Fibroblast of skin of left biceps (primary cell): Measurements from ENCODE around the gene FASN.
"Not testable (repeated sequence)": the region's sequence is repeated elsewhere in the genome, so short reads cannot be mapped to it uniquely, and the experiment has no call there.

Experiments
- DNase-seq, 2 experiments: peaks; one replicate each; pipeline ENCODE4 v3.0.0-alpha.2; 2013; ENCODE audit warnings: low read depth in 2 of 2

FASN gene

DNA sequence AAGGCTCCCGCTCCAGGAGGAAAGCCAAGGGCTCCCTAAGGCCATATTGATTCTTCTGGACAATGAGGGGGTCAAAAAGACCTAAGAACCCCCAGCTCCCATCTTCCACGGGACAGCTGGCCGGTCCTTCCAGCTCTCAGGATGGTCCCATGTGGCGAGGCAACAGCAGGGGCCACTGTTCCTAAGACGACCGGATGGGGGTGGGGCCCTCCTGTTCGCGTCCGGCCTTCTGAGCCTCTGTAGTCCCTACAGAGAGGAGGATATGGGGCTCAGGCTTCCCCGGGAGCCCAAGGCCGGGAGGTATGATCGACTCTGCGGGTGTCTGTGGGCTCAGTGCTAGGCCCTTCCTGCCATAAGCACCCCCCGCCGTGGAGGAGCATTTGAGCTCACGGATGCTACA is 54.5 kb downstream of the FASN start:
- DNase-seq, result no peak

DNA sequence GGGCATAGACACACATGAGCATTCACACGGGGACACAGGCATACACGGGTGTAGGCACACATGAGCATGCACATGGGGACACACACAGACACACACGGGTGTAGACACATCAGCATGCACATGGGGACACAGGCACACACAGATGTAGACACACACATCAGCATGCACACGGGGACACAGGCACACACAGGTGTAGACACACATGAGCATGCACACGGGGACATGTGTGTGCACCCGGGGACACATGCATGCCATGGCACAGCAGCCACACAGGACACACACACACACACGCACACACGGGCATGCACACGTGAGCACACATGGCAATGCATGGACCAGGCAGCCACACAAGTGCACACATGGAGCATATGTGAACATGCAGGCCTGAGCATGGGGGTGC is 55.4 kb downstream of the FASN start:
- DNase-seq, result no peak

DNA sequence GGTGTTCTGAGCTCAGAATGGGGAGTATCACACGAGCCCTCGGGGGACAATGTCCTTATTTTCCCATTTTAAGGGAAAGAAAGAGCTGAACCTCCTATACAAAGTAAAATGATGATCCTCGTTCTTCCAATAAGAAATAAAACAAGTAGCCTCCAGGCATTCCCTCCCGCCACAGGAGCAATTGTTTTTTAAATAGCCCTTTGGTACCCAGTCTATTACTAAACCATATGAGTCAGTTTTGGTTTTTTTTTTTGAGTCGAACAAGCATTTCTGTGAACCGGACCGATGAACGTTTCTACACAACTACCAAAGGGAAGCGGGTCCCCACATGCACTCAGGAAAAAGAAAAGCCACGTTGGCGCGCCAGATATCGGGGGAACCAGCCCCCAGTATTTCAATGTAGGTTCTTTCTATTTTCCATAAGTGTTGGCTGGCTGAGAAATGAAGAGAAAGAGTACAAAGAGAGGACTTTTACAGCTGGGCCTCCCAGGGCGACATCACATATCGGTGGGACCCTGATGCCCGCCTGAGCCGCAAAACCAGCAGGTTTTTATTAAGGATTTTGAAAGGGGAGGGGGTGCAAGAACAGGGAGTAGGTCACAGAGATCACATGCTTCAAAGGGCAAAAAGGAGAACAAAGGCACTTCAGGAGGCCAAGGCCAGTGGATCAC is 56.8 kb downstream of the FASN start:
- no peak for DNase-seq

DNA sequence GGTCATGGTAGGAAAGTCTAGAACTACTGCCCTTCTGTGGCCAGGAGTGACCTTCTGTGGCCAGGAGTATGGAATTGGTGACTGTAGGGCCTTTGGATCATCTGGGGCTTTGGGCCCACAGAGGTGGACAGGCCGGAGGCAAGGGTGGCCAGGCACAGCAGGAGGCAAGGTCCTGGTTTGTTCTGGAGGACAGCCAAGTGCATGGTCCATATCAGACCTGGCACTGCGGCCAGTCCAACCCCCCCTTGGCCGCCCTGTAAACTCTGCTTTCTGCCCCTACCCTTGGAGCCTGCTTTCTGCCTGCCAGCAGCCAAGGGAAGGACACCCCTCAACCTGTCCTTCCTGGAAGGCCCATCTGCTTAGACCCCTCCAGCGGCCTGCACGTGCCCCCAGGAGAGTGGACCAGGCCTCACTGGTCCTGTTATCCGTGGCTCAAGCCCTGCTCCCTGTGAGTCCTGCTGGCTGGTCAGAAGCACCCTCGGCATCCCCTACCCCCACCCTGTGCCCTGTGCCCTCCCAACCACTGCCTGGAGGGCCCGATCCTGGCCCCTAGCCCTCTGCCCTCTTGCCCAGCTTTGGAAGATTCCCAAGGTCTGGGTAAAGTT is 58.2 kb downstream of the FASN start:
- no peak for DNase-seq

DNA sequence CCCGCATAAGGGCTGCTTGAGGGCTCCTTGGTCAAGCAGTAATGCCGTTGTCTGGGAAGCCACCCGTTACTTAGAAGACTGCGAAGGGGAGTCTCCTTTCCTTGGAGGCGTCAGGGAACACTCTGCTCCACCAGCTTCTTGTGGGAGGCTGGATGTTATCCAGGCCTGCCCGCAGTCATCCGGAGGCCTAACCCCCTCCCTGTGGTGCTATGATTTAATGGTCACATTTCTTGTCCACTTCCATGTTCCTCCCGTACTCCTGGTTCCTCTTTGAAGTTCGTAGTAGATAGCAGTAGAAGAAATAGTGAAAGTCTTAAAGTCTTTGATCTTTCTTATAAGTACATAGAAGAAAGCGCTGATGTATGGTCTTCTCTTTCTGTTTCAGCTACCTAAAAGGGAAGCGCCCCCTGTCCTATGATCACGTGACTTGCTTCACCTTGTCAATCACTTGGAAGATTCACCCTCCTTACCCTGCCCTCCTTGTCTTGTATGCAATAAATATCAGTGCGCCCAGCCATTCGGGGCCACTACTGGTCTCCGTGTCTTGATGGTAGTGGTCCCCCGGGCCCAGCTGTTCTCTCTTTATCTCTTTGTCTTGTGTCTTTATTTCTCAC is 59.1 kb downstream of the FASN start:
- not testable (repeated sequence) for DNase-seq

DNA sequence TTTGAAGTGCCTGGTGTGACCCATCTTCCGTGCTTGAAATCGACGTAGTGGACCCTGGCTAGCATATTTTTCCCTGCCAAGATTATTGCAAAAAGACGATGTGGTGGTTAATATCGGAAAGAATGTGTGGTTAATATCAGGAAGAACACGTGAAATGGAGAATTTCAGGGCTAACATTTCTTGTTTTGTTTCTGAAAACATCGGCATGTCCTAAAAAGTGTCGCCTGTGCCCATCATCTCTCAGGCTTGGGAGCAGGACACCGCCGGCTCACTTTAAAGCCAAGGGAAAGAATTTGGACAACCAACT is 60.2 kb downstream of the FASN start:
- no peak for DNase-seq

DNA sequence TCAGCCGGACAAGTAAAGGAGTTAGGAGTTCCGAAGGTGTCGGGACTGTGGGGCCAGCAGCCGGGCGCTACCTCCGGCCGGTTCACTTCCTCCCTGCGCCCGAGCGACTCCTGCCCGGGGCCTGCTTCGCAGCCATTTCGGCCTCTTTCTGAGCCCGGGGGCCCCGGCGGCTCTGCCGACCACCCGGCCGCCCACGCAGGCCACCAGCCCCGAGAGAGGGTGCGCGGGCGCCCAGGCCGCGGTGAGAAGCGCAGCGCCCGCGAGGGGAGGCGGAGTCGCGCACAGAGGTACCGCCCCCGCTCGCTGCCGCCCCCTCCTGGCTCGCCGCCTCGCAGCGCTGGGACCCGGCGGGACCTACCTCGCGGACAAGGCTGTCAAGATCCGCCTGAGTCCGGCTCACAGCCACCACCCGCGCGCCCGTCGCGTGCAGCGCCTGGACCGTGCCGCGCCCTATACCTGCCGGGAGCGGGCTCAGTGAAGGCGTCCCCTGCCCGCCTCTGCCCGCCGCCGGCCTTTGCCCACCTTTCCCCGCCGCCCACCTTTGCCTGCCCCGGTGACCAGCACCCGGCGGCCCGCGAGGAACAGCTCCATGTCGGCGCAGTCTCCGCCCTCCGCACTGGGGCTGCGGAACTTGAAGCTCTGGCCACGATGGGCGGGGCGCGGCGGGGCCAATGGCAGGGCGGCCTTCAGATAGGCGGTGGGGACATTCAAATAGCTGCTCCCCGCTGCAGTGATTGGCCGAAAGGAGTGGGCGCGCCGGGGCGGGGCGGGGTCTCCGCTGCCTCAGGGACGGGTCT is 60.7 kb downstream of the FASN start, which contains the start of gene DCXR:
Gene DCXR (minus strand): TSS at position 606 of the 797 bp plus-strand sequence. CDS start 15 bp downstream, at position 591.
- peak; percentile 78 to 83 for DNase-seq

DNA sequence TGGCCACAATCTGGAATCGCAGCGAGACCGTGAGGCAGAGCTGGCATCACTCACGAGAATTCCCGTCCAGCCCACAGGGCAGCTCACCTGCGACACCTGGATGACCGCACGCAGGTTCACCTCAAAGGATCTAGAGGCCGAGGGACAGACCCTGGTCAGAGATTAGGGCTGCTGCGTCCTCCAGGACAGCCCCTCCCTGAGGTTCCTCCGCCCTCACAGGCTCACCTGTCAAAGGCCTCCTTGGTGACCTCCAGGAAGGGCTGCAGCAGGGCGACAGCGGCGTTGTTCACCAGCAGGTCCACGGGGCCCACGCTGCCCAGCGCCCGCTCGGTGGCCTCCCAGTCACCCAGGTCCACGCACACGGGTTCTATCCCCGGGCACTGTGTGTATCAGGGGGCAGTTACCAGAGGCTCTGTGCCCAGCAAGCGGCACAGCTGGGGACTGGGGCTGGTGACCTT is 61.4 kb downstream of the FASN start:
- no peak for DNase-seq

DNA sequence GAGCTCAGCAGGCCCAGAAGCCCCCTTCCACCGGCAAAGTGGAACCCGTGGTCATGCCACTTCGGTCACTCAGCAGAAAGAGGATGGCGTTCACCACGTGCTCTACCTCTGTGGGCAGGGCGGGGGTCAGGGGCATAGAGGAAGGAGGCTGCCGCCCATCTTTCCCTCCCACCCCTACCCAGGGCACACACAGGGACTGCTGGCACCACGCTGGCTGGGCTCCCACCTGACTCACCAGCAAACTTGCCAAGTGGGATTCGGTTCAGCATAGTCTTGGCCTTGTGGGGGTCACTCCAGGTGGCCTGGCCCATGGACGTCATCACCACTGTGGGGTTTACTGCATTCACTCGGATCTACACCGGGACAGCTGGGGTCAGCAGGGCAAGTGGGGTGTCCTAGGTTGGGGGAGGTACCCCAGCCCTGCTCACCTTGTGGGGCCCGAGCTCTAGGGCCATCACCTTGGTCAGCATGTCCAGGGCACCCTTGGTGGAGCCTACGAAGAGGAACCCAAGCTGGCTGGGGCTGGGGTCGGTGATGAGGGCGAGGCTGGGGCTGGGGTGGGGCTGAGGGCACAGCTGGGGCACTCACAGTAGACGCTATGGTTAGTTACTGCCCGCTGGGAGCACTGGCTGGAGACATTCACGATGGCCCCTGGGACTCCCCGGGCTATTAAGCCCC is 61.9 kb downstream of the FASN start:
- DNase-seq, result no peak

DNA sequence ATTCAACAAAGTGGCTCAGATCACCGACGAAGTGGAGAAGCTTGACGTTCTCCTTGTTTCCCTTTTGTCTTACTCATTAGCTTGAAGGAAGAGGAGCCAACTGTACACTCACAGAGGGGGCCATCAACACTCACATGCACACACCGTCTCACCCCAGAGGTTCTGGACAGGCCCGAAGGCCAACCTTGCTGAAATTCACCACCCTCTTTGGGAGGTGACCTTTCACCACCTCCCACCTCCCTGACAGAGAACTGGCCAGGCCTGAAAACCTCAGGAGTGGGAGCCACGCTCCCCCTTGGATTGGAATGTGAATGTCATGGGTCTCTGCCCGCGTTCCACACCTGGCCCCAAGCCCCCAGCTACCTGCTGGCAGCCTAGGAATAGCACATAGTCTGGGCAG is 62.5 kb downstream of the FASN start:
- DNase-seq, result no peak

DNA sequence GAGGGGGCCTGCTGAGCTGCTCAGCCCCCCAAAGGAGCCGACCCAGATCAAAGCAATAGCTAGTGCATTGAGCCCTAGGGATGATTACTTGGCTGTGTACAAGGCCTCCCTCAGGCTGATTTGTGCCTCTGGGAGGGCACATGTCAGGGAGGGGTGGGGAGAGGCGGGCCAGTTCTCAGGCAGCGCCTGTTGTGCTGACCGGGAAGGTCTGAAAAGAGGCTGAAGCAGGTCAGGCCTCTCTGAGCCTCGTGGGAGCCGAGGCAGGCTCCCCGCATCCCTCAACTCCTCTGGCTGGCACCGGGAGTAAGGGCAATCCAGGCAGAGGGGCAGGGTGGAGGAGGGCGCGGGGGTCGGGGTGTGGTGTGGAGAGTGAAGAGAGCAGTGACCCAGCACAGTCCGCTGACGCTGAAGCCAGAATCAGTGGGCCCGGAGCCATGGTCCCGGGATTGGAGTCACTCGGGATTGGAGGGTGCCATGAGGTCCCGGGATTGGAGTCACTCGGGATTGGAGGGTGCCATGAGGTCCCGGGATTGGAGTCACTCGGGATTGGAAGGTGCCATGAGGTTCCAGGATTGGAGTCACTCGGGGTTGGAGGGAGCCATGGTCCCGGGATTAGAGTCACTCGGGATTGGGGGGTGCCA is 63.5 kb downstream of the FASN start:
- DNase-seq, result no peak

DNA sequence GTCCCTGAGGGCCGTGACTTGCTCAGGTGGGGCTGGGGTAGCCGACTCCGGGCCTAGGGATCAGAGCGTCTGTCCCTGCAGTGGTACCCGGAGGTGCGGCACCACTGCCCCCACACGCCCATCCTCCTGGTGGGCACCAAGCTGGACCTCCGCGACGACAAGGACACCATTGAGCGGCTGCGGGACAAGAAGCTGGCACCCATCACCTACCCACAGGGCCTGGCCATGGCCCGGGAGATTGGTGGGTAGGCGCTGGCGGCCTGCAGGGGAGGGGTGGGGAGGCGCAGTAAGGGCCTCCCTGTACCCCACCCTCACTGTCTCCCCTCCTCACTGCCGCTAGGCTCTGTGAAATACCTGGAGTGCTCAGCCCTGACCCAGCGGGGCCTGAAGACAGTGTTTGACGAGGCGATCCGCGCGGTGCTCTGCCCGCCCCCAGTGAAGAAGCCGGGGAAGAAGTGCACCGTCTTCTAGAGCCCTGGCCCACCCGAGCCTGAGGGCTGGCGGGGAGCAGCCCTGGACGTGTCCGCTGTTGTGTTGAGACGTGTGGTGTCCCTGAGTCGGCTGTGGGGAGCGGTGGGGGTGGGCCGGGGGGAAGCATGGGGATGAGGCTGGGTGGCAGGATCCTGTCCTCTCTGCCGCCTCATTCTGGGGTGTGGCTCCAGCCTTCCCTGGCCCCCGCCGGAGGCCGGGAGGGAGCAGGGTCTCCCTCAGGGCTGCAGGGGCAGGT is 64.5 kb downstream of the FASN start:
- DNase-seq, result no peak

DNA sequence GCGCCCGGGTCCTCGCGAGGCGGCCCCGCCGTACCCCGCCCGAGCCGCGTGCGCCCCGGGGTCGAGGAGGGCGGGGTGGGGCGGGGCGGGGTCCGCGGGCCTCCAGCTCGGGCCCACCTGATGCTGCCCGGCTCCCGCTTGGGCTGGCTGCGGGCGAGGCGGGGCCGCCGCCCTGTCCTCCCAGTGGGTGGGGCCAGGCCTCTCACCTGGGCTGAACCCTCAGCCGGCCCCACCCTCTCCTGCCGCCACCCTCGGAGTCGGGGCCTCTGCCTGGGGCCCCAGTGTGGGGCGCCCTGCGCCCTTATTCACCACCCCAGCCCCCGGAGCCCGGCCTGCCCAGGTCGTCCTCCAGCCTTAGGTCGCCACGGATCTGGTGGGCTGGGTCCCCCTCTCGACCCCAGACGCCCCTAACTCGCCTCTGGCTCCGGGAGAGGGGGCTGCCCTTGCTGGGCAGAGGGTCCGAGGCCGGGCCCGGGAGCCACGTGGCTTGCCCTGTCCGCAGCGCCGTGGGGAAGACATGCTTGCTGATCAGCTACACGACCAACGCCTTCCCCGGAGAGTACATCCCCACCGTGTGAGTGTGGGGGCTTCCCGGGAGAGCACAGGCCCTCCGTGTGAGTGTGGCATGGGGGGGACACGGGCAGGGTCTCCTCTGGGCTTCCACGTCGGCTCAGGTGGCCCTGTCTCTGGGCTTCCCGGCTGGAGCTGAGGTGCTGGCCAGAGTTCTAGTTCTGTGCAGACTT is 66.0 kb downstream of the FASN start:
- DNase-seq, result no peak

DNA sequence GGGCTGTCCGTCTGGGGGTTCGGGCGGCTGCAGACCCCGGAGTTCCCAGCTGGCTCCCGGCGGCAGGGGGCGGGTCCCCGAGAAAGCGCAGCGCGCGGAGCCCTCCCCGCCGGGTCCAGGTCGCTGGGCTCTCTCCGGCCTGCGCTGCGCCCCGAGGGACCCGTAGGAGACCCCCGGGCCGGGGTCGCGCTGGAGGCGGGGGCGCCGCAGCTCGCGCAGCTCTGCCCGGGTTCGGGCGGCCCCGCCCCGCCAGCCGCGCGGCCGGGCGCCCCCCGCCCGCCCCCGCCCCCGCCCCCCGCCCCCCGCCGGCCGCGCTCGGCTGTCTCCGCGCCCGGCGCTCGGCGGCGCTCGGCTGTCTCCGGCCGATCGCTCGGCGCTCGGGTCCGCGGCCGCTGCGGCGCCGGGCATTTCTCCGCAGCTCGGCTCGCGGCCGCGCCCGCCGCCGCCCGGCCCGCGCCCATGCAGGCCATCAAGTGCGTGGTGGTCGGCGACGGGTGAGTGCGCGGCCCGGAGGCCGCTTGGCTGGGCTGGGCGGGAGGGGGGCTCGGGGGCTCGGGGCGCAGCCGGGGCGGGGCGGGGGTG is 66.6 kb downstream of the FASN start, which contains the start of gene RAC3:
Gene RAC3 (plus strand): TSS at position 376 of the 582 bp plus-strand sequence. CDS start 84 bp downstream, at position 460.
- DNase-seq, result no peak

DNA sequence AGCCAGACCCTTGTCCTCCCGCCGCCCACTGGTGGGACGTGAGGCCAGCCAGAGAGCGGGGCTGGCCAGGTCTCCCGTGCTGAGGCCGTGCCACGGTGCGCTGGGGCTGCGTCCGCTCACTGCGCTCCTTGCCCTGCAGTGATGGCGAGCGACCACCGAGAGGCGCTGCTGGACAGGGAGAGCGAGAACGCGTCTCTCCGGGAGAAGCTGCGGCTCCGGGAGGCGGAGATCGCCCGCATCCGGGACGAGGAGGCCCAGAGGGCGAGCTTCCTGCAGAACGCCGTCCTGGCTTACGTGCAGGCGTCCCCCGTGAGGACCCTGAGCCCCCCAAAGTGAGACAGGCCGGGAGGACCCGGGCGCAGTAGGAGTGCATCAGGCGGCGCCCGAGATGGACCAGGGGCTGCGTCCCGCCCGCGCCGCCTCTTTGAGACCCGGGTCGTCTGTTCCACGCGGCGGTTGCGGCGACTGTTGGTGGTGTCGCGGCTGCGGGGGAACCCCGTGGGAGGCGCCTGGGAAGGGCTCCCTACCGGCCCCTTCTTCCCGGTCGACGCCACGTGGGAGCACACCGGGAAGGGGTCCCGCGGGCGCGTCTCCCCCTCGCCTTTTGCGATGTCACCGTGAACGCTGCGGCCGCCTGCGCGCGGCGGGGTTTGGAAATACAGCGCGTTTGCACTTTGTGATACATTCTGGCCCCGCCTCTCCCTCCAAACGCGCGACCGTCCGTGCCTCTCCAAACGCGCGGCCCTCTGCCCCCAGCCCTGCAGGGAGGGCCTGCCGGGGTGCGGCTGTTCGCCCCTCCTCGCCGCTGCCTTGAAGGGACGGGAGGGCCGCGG is 67.3 kb downstream of the FASN start:
- DNase-seq, result peak; percentile 30 to 33

DNA sequence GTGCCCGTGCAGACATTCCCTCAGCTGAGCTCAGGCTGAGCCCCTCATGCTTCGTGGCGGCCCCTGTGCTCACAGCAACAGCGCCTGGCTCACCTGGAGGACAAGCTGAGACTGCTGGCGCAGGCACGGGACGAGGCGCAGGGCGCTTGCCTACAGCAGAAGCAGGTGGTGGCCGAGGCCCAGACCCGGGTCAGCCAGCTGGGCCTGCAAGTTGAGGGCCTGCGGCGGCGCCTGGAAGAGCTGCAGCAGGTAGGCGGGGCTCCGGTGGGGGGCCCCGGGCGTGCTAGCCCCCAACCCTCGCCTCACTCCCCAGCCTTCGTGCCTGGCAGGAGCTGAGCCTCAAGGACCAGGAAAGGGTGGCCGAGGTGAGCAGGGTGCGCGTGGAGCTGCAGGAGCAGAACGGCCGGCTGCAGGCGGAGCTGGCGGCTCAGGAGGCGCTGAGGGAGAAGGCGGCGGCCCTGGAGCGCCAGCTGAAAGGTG is 68.0 kb downstream of the FASN start:
- no peak for DNase-seq

DNA sequence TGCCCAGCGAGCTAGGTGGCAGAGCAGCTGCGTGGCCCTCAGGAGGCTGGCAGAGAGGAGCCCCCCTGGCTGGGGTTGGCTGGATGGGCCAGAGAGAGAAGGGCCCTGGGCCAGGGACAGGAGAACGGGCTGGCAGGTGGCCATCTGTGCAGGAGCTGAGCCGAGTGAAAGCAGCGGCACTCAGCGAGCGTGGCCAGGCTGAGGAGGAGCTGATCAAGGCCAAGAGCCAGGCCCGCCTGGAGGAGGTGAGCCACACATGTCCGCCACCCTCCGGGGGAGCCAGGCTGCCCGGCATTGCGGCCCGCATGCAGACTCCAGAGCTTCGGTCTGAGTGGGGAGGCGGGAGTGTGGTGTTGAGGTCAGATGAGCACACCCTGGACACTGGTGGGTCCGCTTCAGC is 68.6 kb downstream of the FASN start:
- no peak for DNase-seq

DNA sequence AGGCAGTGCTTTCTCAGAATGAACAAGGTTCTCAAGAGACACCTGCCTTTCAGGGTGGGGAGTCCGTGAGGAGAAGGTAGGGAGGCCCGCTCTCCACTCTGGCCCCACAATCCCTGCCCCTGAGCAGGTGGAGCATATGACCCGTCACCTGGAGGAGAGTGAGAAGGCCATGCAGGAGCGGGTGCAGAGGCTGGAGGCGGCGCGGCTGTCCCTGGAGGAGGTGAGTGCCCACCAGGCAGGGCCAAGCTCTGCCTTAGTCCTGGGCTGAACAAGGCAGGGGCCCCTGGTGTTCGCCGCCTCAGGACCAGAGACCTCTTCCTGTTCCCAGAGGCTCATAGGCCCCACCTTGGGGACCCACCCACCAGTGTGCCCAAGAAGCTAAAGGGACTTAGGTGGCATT is 69.1 kb downstream of the FASN start:
- no peak for DNase-seq
